ENCODE measurements around the gene NEK10.

The NEK10 gene

GRCh38 chr3:27326629-27327545, 42.3 kb downstream of the NEK10 start:
- Histone ChIP-seq H3K4me3 (no peak overlapping the region), H3K27ac (no peak overlapping the region), H3K36me3 (ENCODE audit: insufficient read depth, low read length) (no peaks in the 10 kb centered on the region), H3K9me3 (ENCODE audit: low read depth, low read length) (no peaks in the 10 kb centered on the region), H3K9ac (ENCODE audit: insufficient read length) (no peak overlapping the region)
- DNase-seq (ENCODE audit: low read depth, low spot score): no peak
- no peak for TF ChIP-seq POLR2AphosphoS5 (IDR thresholded peaks at IDR 0.05; ENCODE audit: borderline replicate concordance, low read depth, low read length)
- TF ChIP-seq FOXP2 (optimal IDR thresholded peaks at IDR 0.05; ENCODE audit: control extremely low read depth, extremely low read length, insufficient read depth): no peak
- TF ChIP-seq EZH2 (IDR thresholded peaks at IDR 0.05): no peak

GRCh38 chr3:27326202-27326601, 43.0 kb downstream of the NEK10 start:
- Histone ChIP-seq H3K4me3 (no peak overlapping the region), H3K9ac (ENCODE audit: insufficient read length) (no peak overlapping the region), H3K36me3 (ENCODE audit: insufficient read depth, low read length) (no peaks in the 10 kb centered on the region), H3K27ac (no peak overlapping the region), H3K9me3 (ENCODE audit: low read depth, low read length) (no peaks in the 10 kb centered on the region)
- DNase-seq (ENCODE audit: low read depth, low spot score): no peak
- no peak for TF ChIP-seq POLR2AphosphoS5 (IDR thresholded peaks at IDR 0.05; ENCODE audit: borderline replicate concordance, low read depth, low read length)
- TF ChIP-seq EZH2 (IDR thresholded peaks at IDR 0.05): no peak
- no peak for TF ChIP-seq FOXP2 (optimal IDR thresholded peaks at IDR 0.05; ENCODE audit: control extremely low read depth, extremely low read length, insufficient read depth)

- DNase-seq (ENCODE audit: low read depth, low spot score): no peak
- Histone ChIP-seq H3K9me3 (ENCODE audit: low read depth, low read length) (no peaks in the 10 kb centered on the region), H3K36me3 (ENCODE audit: insufficient read depth, low read length) (no peaks in the 10 kb centered on the region), H3K27ac (no peak overlapping the region), H3K9ac (ENCODE audit: insufficient read length) (no peak overlapping the region), H3K4me3 (no peak overlapping the region)
- TF ChIP-seq POLR2AphosphoS5 (IDR thresholded peaks at IDR 0.05; ENCODE audit: borderline replicate concordance, low read depth, low read length): no peak
- no peak for TF ChIP-seq EZH2 (IDR thresholded peaks at IDR 0.05)
- TF ChIP-seq FOXP2 (optimal IDR thresholded peaks at IDR 0.05; ENCODE audit: control extremely low read depth, extremely low read length, insufficient read depth): no peak
Measured at GRCh38 chr3:27325419-27325818, 43.8 kb downstream of the NEK10 start.

DNA sequence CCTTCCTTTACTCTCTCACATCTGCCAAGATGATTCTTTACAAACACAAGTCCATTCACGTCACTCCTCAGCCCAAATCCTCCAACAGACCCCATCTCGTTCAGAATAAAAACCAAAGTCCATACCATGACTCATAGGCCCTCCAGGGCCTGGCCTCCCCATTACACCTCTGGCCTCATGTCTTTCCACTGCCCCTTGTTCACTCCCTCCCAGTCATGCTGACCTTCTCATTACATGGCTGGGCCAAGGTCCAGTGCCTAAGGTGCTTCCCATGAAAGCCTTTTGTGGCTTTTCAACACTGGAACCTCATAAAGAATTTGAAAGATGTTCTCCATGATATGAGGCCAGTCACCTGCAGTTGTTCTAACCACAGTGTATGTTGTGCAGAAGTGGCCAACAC, 44.5 kb downstream of the NEK10 start:
- Histone ChIP-seq H3K36me3 (ENCODE audit: insufficient read depth, low read length) (no peaks in the 10 kb centered on the region), H3K27ac (no peak overlapping the region), H3K9ac (ENCODE audit: insufficient read length) (no peak overlapping the region), H3K9me3 (ENCODE audit: low read depth, low read length) (no peaks in the 10 kb centered on the region), H3K4me3 (no peak overlapping the region)
- no peak for DNase-seq (ENCODE audit: low read depth, low spot score)
- TF ChIP-seq FOXP2 (optimal IDR thresholded peaks at IDR 0.05; ENCODE audit: control extremely low read depth, extremely low read length, insufficient read depth) (no peak), POLR2AphosphoS5 (IDR thresholded peaks at IDR 0.05; ENCODE audit: borderline replicate concordance, low read depth, low read length) (no peak), EZH2 (IDR thresholded peaks at IDR 0.05) (no peak)

DNA sequence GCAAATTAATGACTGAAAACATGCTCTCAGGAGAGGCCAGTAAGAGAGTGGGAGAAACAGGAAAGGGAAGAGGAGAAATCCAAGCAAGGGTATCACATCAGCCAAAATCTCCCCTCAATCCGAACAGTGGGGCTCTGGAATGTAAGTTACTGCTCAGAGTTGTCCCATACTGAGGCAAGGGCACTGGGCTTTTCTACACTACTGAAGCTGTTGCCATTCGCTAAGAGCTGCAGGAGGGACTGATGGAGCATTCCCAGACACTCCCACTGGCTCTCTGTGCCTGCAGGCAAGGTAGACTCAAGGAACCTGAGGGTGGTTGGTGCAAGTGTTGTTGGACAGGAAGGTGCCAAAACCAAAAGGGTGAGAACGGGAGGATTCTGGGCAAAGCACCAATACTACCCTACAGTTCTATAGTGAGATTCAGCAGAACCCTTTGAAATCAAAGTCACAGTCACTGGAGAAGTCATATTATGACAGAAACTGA, 46.1 kb downstream of the NEK10 start:
- Histone ChIP-seq H3K4me3 (no peak overlapping the region), H3K27ac (no peak overlapping the region), H3K36me3 (ENCODE audit: insufficient read depth, low read length) (no peaks in the 10 kb centered on the region), H3K9ac (ENCODE audit: insufficient read length) (no peak overlapping the region), H3K9me3 (ENCODE audit: low read depth, low read length) (no peaks in the 10 kb centered on the region)
- TF ChIP-seq FOXP2 (optimal IDR thresholded peaks at IDR 0.05; ENCODE audit: control extremely low read depth, extremely low read length, insufficient read depth) (no peak), EZH2 (IDR thresholded peaks at IDR 0.05) (no peak), POLR2AphosphoS5 (IDR thresholded peaks at IDR 0.05; ENCODE audit: borderline replicate concordance, low read depth, low read length) (no peak)
- no peak for DNase-seq (ENCODE audit: low read depth, low spot score)

DNA sequence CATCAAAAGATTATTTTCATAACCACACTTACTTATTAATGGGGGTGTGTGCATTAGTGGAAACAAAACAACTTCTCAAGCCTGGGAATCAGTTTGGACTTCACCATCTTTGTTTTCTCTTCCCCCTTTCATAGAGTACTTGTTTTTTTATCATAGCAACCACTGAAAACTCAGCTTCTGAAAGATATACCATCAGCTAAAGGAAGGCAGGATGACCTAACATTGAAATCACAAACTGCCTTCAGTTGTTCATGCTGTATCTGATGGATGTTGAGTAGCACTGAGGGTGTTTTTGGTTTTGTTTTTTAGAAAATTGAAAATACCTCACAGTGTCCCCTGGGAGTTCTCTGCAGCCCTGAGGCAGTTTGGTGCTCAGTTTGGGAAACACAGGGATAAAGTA, 46.5 kb downstream of the NEK10 start:
- TF ChIP-seq FOXP2 (optimal IDR thresholded peaks at IDR 0.05; ENCODE audit: control extremely low read depth, extremely low read length, insufficient read depth) (no peak), POLR2AphosphoS5 (IDR thresholded peaks at IDR 0.05; ENCODE audit: borderline replicate concordance, low read depth, low read length) (no peak), EZH2 (IDR thresholded peaks at IDR 0.05) (no peak)
- DNase-seq (ENCODE audit: low read depth, low spot score): no peak
- no peak overlapping the region for H3K27ac ChIP-seq
- no peaks in the 10 kb centered on the region for H3K9me3 ChIP-seq (ENCODE audit: low read depth, low read length)
- H3K36me3 ChIP-seq (ENCODE audit: insufficient read depth, low read length): no peaks in the 10 kb centered on the region
- H3K9ac ChIP-seq (ENCODE audit: insufficient read length): no peak overlapping the region
- H3K4me3 ChIP-seq: no peak overlapping the region

DNA sequence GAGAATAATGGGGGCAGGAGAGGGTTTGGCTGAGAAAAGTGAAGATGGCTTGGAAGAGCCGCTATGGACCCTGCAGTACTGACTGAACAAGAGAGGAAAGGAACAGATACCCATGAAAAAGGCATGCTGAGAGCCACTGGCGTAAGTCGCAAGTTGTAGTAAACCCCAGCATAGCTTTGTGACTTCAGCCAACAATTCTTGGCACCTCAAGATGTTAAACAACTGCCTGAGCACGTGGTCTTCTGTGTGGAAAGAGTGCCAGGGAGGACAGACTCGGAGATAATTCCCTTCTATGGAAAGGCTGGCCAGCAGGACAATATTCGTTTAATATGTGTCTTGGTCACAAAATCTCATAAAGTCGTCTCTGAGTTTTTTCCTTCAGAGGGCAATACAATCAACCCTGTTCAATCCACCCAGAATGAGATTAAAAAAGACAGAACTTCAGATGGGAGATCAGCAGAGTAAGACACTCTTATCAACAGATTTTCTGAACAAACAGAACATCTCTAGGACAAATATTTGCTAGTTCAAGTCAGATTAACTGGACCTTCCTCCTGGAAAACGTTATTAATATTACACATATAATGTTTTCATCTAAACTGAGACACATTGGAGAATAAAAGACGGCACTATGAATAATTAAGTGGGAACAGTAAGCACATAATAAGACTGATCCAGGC, 49.2 kb downstream of the NEK10 start:
- TF ChIP-seq FOXP2 (optimal IDR thresholded peaks at IDR 0.05; ENCODE audit: control extremely low read depth, extremely low read length, insufficient read depth) (no peak), EZH2 (IDR thresholded peaks at IDR 0.05) (no peak), POLR2AphosphoS5 (IDR thresholded peaks at IDR 0.05; ENCODE audit: borderline replicate concordance, low read depth, low read length) (no peak)
- Histone ChIP-seq H3K27ac (no peak overlapping the region), H3K36me3 (ENCODE audit: insufficient read depth, low read length) (no peaks in the 10 kb centered on the region), H3K9me3 (ENCODE audit: low read depth, low read length) (no peaks in the 10 kb centered on the region), H3K9ac (ENCODE audit: insufficient read length) (no peak overlapping the region), H3K4me3 (no peak overlapping the region)
- DNase-seq (ENCODE audit: low read depth, low spot score): no peak

DNA sequence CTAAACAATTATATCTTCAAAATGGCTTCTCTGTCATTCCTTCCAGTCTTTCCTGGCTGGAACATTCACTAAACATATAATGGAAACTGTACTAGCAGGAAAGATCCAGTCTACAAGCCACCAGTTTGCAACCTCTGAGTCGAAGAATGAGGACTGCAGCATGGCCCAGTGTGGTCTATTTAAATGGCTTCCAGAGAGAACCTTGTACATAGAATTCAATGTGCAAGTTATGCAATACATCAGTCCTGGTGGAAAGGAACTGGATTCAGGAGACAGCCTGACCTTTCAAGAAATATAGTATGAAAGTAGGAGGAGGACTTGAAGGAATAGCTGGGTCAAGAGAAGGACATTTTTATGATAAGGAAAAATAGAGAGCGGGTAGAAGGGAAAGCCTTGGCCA, 49.9 kb downstream of the NEK10 start:
- Histone ChIP-seq H3K9me3 (ENCODE audit: low read depth, low read length) (no peaks in the 10 kb centered on the region), H3K9ac (ENCODE audit: insufficient read length) (no peak overlapping the region), H3K27ac (no peak overlapping the region), H3K36me3 (ENCODE audit: insufficient read depth, low read length) (no peaks in the 10 kb centered on the region), H3K4me3 (no peak overlapping the region)
- no peak for DNase-seq (ENCODE audit: low read depth, low spot score)
- TF ChIP-seq EZH2 (IDR thresholded peaks at IDR 0.05) (no peak), FOXP2 (optimal IDR thresholded peaks at IDR 0.05; ENCODE audit: control extremely low read depth, extremely low read length, insufficient read depth) (no peak), POLR2AphosphoS5 (IDR thresholded peaks at IDR 0.05; ENCODE audit: borderline replicate concordance, low read depth, low read length) (no peak)

Measured in SK-N-MC (cell line).